A549 treated with CpdA at 1 μM for 4 hours (cell line): ENCODE measurements around the gene CSRNP3. TPM values are rescaled to one million over a fixed set of nuclear protein-coding genes. Genes with fewer than 3 reads are reported as not detected.

ENCODE experiments used
- total RNA-seq: library from RNA; stranded (reverse); fragments of 200-300 nt; extraction: Qiagen RNA extraction; gene quantifications from 5 replicates; pipeline ENCODE4 v1.2.3, GENCODE V29; 2022; ENCODE audit warnings: low read depth

Gene CSRNP3, protein sequence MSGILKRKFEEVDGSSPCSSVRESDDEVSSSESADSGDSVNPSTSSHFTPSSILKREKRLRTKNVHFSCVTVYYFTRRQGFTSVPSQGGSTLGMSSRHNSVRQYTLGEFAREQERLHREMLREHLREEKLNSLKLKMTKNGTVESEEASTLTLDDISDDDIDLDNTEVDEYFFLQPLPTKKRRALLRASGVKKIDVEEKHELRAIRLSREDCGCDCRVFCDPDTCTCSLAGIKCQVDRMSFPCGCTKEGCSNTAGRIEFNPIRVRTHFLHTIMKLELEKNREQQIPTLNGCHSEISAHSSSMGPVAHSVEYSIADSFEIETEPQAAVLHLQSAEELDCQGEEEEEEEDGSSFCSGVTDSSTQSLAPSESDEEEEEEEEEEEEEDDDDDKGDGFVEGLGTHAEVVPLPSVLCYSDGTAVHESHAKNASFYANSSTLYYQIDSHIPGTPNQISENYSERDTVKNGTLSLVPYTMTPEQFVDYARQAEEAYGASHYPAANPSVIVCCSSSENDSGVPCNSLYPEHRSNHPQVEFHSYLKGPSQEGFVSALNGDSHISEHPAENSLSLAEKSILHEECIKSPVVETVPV
- not detected in 5 replicates for total RNA-seq

DNA sequence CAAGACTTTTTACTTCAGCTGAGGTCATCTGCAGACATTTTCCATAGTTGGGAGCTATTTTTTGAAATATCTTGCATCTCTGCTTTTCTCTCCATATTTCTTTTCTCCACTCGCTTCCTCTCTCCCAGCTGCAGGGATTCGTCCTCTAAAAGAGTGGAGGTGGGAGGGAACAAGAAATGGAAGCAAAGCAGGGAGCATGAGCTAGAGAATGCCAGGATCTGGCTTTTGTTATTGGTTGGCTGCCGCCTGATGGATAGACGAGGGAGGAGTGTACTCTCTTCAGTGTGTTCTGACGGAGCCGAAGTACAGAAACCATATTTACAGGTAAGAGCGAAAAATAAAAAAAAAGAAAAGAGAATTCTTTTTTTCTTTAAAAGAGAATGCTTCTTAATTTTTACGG is at the start of gene CSRNP3:
TSS of gene CSRNP3 (plus strand) at position 282 of the 400 bp plus-strand sequence. CDS start 125,368 bp downstream, outside the sequence.

Other genes with a start within 250 kb of the CSRNP3 start
- gene SCN2A, start 230.3 kb upstream of the CSRNP3 start, total RNA-seq = 0.01 TPM in 1 of 5 replicates, not detected in the others